ENCODE results near the gene NAGPA.

Gene NAGPA

GRCh38 chr16:5015887-5016286, 17.8 kb downstream of the NAGPA start:
- TF ChIP-seq CTCF (IDR thresholded peaks at IDR 0.05; ENCODE audit: low read depth, low read length, missing control alignments), result no peak
- no peak overlapping the region for H3K4me3 ChIP-seq (ENCODE audit: low read depth, low read length)
- DNase-seq (ENCODE audit: low read depth), result no peak
- in situ Hi-C loops (cut with HindIII; ENCODE audit: low sequenced_read_pairs), result no loop called here

- H3K4me3 ChIP-seq (ENCODE audit: low read depth, low read length), result no peak overlapping the region
- no peak for DNase-seq (ENCODE audit: low read depth)
- in situ Hi-C loops (cut with HindIII; ENCODE audit: low sequenced_read_pairs), result no loop called here
- TF ChIP-seq CTCF (IDR thresholded peaks at IDR 0.05; ENCODE audit: low read depth, low read length, missing control alignments), result no peak
Observed at GRCh38 chr16:5015351-5015750, 18.4 kb downstream of the NAGPA start.

- DNase-seq (ENCODE audit: low read depth), result no peak
- no peak for TF ChIP-seq CTCF (IDR thresholded peaks at IDR 0.05; ENCODE audit: low read depth, low read length, missing control alignments)
- in situ Hi-C loops (cut with HindIII; ENCODE audit: low sequenced_read_pairs), result no loop called here
- H3K4me3 ChIP-seq (ENCODE audit: low read depth, low read length), result no peak overlapping the region
Observed at GRCh38 chr16:5012887-5013286, 20.8 kb downstream of the NAGPA start.

GRCh38 chr16:5011637-5012036, 22.1 kb downstream of the NAGPA start:
- no peak for DNase-seq (ENCODE audit: low read depth)
- no peak for TF ChIP-seq CTCF (IDR thresholded peaks at IDR 0.05; ENCODE audit: low read depth, low read length, missing control alignments)
- in situ Hi-C loops (cut with HindIII; ENCODE audit: low sequenced_read_pairs), result no loop called here
- H3K4me3 ChIP-seq (ENCODE audit: low read depth, low read length), result no peak overlapping the region

- DNase-seq (ENCODE audit: low read depth), result no peak
- no peak for TF ChIP-seq CTCF (IDR thresholded peaks at IDR 0.05; ENCODE audit: low read depth, low read length, missing control alignments)
- in situ Hi-C loops (cut with HindIII; ENCODE audit: low sequenced_read_pairs), result no loop called here
Observed at GRCh38 chr16:5010576-5011329, 23.0 kb downstream of the NAGPA start.

GRCh38 chr16:5008311-5008731, 25.4 kb downstream of the NAGPA start:
- DNase-seq (ENCODE audit: low read depth), result no peak
- in situ Hi-C loops (cut with HindIII; ENCODE audit: low sequenced_read_pairs), result no loop called here
- TF ChIP-seq CTCF (IDR thresholded peaks at IDR 0.05; ENCODE audit: low read depth, low read length, missing control alignments), result no peak
- H3K4me3 ChIP-seq (ENCODE audit: low read depth, low read length), result no peak overlapping the region

More at GRCh38 chr16:5010576-5011329, 23.0 kb downstream of the NAGPA start:
- no peak overlapping the region for H3K4me3 ChIP-seq (ENCODE audit: low read depth, low read length)

All from astrocyte of the cerebellum (primary cell).